Measurements from ENCODE around the gene FOXO3. TPM values are rescaled to one million over a fixed set of nuclear protein-coding genes. Genes with fewer than 3 reads are reported as not detected.

The FOXO3 gene
- total RNA-seq, 2 donors from 2014 or later: 16.4 to 20.3 TPM

GRCh38 chr6:108619431-108620197 lies 58.9 kb downstream of the FOXO3 start:
- H3K4me3 ChIP-seq (ENCODE audit: low read length): no peak overlapping the region
- peaks cover 5% of the 10 kb centered on the region for H3K4me1 Mint-ChIP-seq
- H3K36me3 ChIP-seq (ENCODE audit: control insufficient read depth, insufficient read depth, low read length): no peaks in the 10 kb centered on the region
- DNase-seq: no peak
- 90 to 91% methylated on average over 1 of the region's 2 CpGs for WGBS, 2 experiments (ENCODE audit: insufficient coverage in 1 of 2, insufficient read length in 1 of 2)
- no peak overlapping the region for H3K9ac ChIP-seq (ENCODE audit: extremely low read depth, low read length, poor library complexity, severe bottlenecking)
- H3K4me1 ChIP-seq (ENCODE audit: control insufficient read depth, insufficient read depth, low read length): no peaks in the 10 kb centered on the region
- no peak overlapping the region for H3K27ac ChIP-seq (ENCODE audit: low read depth, low read length)
- H3K27ac Mint-ChIP-seq: no peak overlapping the region
- TF ChIP-seq CTCF (conservative IDR thresholded peaks at IDR 0.05): no peak
- H3K9me3 ChIP-seq (ENCODE audit: control insufficient read depth, low read length): no peaks in the 10 kb centered on the region
- H3K27me3 Mint-ChIP-seq (ENCODE audit: insufficient read depth): no peaks in the 10 kb centered on the region
- no peaks in the 10 kb centered on the region for H3K27me3 ChIP-seq (ENCODE audit: control insufficient read depth, insufficient read depth, low read length, poor library complexity, severe bottlenecking)
- no peak overlapping the region for H3K4me3 Mint-ChIP-seq
- no peaks in the 10 kb centered on the region for H3K9me3 Mint-ChIP-seq
- H3K36me3 Mint-ChIP-seq (ENCODE audit: low read depth): no peaks in the 10 kb centered on the region

DNA sequence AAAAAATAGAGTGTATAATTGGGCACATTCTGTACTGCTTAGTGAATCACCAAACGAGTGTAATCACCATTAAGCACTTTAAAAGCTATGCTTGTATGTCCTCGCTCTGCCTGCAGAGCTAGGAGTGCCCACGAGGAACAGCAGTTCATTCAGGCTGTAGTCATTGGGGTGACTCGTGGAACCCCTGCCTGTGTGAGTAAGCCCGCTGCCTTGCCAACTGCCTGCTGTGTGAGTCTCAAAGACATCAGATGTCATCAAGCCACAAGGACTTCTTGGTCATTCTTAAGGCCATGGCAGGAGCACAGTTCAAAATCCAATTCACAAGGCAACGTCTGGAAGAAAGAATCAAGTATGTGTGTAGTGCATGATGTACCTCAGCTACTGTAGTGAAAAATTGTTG lies 60.4 kb downstream of the FOXO3 start:
- DNase-seq: peak; percentile 47
- 85 to 90% methylated on average over 5 to 6 of the region's 6 CpGs for WGBS, 2 experiments (ENCODE audit: insufficient coverage in 1 of 2, insufficient read length in 1 of 2)
- Histone ChIP-seq H3K4me3 (ENCODE audit: low read length) (no peak overlapping the region), H3K9me3 (ENCODE audit: control insufficient read depth, low read length) (no peaks in the 10 kb centered on the region), H3K9ac (ENCODE audit: extremely low read depth, low read length, poor library complexity, severe bottlenecking) (no peak overlapping the region), H3K27me3 (ENCODE audit: control insufficient read depth, insufficient read depth, low read length, poor library complexity, severe bottlenecking) (no peaks in the 10 kb centered on the region), H3K36me3 (ENCODE audit: control insufficient read depth, insufficient read depth, low read length) (no peaks in the 10 kb centered on the region), H3K27ac (ENCODE audit: low read depth, low read length) (no peak overlapping the region), H3K4me1 (ENCODE audit: control insufficient read depth, insufficient read depth, low read length) (peaks cover 3% of the 10 kb centered on the region)
- Mint-ChIP-seq H3K4me1 (peaks cover 10% of the 10 kb centered on the region), H3K27me3 (ENCODE audit: insufficient read depth) (no peaks in the 10 kb centered on the region), H3K9me3 (no peaks in the 10 kb centered on the region), H3K4me3 (no peak overlapping the region), H3K36me3 (ENCODE audit: low read depth) (no peaks in the 10 kb centered on the region), H3K27ac (no peak overlapping the region)
- no peak for TF ChIP-seq CTCF (conservative IDR thresholded peaks at IDR 0.05)

GRCh38 chr6:108622641-108623298 lies 62.1 kb downstream of the FOXO3 start:
- no peaks in the 10 kb centered on the region for H3K36me3 ChIP-seq (ENCODE audit: control insufficient read depth, insufficient read depth, low read length)
- H3K9me3 Mint-ChIP-seq: no peaks in the 10 kb centered on the region
- no peak overlapping the region for H3K4me3 Mint-ChIP-seq
- H3K4me3 ChIP-seq (ENCODE audit: low read length): no peak overlapping the region
- H3K9ac ChIP-seq (ENCODE audit: extremely low read depth, low read length, poor library complexity, severe bottlenecking): no peak overlapping the region
- peaks cover 14% of the 10 kb centered on the region for H3K4me1 Mint-ChIP-seq
- H3K27me3 ChIP-seq (ENCODE audit: control insufficient read depth, insufficient read depth, low read length, poor library complexity, severe bottlenecking): no peaks in the 10 kb centered on the region
- no peak for DNase-seq
- H3K27ac ChIP-seq (ENCODE audit: low read depth, low read length): no peak overlapping the region
- H3K4me1 ChIP-seq (ENCODE audit: control insufficient read depth, insufficient read depth, low read length): peaks cover 3% of the 10 kb centered on the region
- 88 to 100% methylated on average over 2 to 11 of the region's 11 CpGs for WGBS, 2 experiments (ENCODE audit: insufficient coverage in 1 of 2, insufficient read length in 1 of 2)
- H3K27me3 Mint-ChIP-seq (ENCODE audit: insufficient read depth): no peaks in the 10 kb centered on the region
- no peak overlapping the region for H3K27ac Mint-ChIP-seq
- H3K9me3 ChIP-seq (ENCODE audit: control insufficient read depth, low read length): no peaks in the 10 kb centered on the region
- H3K36me3 Mint-ChIP-seq (ENCODE audit: low read depth): no peaks in the 10 kb centered on the region
- no peak for TF ChIP-seq CTCF (conservative IDR thresholded peaks at IDR 0.05)
